Endothelial cell of umbilical vein (primary cell): Measurements from ENCODE around the gene MYCBP. TPM values are rescaled to one million over a fixed set of nuclear protein-coding genes. Genes with fewer than 3 reads are reported as not detected.
A peak's percentile ranks its signal among the peaks of the same experiment; 100 is the strongest.

Source experiments
- BruUV-seq: library from RNA; stranded (reverse); fragments of 400-500 nt; replicated peaks from 2 replicates; lab custom pipeline; 2021; lab: Mats Ljungman, UMichigan
- CTCF ChIA-PET: fragments of 300-600, 350-600 bp; sonication (Branson Sonifier 250); formaldehyde crosslinking; loops from one replicate; lab custom pipeline; 2021; ENCODE audit warnings: antibody characterized with exemption, inconsistent platforms; lab: Charles Lee
- POLR2A ChIA-PET: fragments of 300-600, 350-600 bp; sonication (Branson Sonifier 250); formaldehyde crosslinking; loops from one replicate; lab custom pipeline; 2021; ENCODE audit warnings: antibody characterized with exemption, inconsistent platforms; lab: Charles Lee
- DNase-seq: peaks from one replicate; pipeline ENCODE4 v3.0.0-alpha.2; 2011; ENCODE audit warnings: low read depth, low spot score
- FAIRE-seq: peaks from 2 replicates; lab custom pipeline; 2011; peaks lifted over from hg19 to GRCh38; lab: Jason Lieb, UNC
- H2AFZ ChIP-seq: 2 replicates; pipeline ENCODE4 v1.6.0; 2012; ENCODE audit warnings: low read depth, low read length, control low read depth, inconsistent platforms
- H3K27ac ChIP-seq: 2 replicates; pipeline ENCODE4 v1.5.1; 2011; ENCODE audit warnings: low read depth, mild to moderate bottlenecking, control low read depth, low read length, moderate library complexity; ENCODE audit not compliant: insufficient read depth
- H3K27me3 ChIP-seq, 2 experiments: 2 replicates each; pipeline versions ENCODE4 v1.6.0 to v1.6.1; 2011; ENCODE audit warnings: low read length in 2 of 2, mixed read lengths in 1 of 2; ENCODE audit not compliant: control insufficient read depth in 2 of 2, insufficient read depth in 2 of 2
- H3K36me3 ChIP-seq, 2 experiments: 2 replicates in 1 of 2; 3 replicates in 1 of 2; pipeline ENCODE4 v1.5.1; 2011; ENCODE audit warnings: low read length in 2 of 2, mild to moderate bottlenecking in 1 of 2, moderate library complexity in 1 of 2; ENCODE audit not compliant: control insufficient read depth in 2 of 2, insufficient read depth in 2 of 2; ENCODE audit errors: extremely low read depth in 1 of 2
- H3K4me1 ChIP-seq: 3 replicates; pipeline ENCODE4 v1.5.1; 2011; ENCODE audit warnings: mild to moderate bottlenecking, low read length; ENCODE audit not compliant: control insufficient read depth, insufficient read depth; ENCODE audit errors: extremely low read depth
- H3K4me2 ChIP-seq: 2 replicates; pipeline ENCODE4 v1.6.1; 2011; ENCODE audit warnings: low read length, control low read depth, mixed read lengths; ENCODE audit not compliant: insufficient read depth
- H3K4me3 ChIP-seq, 3 experiments: fragments of 200-600 bp in 1 of 3; sonication (generic), shearing (Covaris generic) in 1 of 3; replicated peaks in 1 of 3; 2 replicates each; pipeline ENCODE4 v1.5.1; 2011 to 2016; ENCODE audit warnings: control low read depth in 3 of 3, low read length in 3 of 3, mild to moderate bottlenecking in 2 of 3, inconsistent platforms in 1 of 3, low read depth in 1 of 3, moderate library complexity in 1 of 3; ENCODE audit not compliant: insufficient read depth in 1 of 3
- H3K79me2 ChIP-seq: 2 replicates; pipeline ENCODE4 v1.6.0; 2012; ENCODE audit warnings: low read length, inconsistent platforms; ENCODE audit not compliant: control insufficient read depth, insufficient read depth
- H3K9ac ChIP-seq: replicated peaks from 2 replicates; pipeline ENCODE3; 2011; ENCODE audit warnings: low read length, control low read depth; ENCODE audit not compliant: insufficient read depth; ENCODE audit errors: extremely low read depth
- H3K9me1 ChIP-seq: replicated peaks from 3 replicates; pipeline ENCODE4 v1.6.0; 2011; ENCODE audit warnings: mild to moderate bottlenecking, low read length; ENCODE audit not compliant: control insufficient read depth, insufficient read depth; ENCODE audit errors: extremely low read depth
- H3K9me3 ChIP-seq: replicated peaks from 2 replicates; pipeline ENCODE4 v1.5.1; 2012; ENCODE audit warnings: low read length, inconsistent platforms; ENCODE audit not compliant: control insufficient read depth, insufficient read depth
- H4K20me1 ChIP-seq: replicated peaks from 2 replicates; pipeline ENCODE3; 2011; ENCODE audit warnings: mild to moderate bottlenecking, low read length; ENCODE audit not compliant: control insufficient read depth, insufficient read depth; ENCODE audit errors: extremely low read depth
- CTCF ChIP-seq, 2 donors: IDR thresholded peaks; 1 replicate in 1 of 2; 2 replicates in 1 of 2; pipeline ENCODE4 v1.5.1; 2011; ENCODE audit warnings: low read length in 2 of 2, mild to moderate bottlenecking in 2 of 2, moderate library complexity in 2 of 2, control low read depth in 1 of 2, inconsistent platforms in 1 of 2, low read depth in 1 of 2; ENCODE audit not compliant: insufficient read depth in 1 of 2; ENCODE audit errors: extremely low read depth in 1 of 2
- EZH2 ChIP-seq: IDR thresholded peaks from 2 replicates; pipeline ENCODE4 v1.6.1; 2012; ENCODE audit warnings: borderline replicate concordance, low read depth, mild to moderate bottlenecking, moderate library complexity, low read length, inconsistent platforms; ENCODE audit not compliant: severe bottlenecking
- FOS ChIP-seq: IDR thresholded peaks from 2 replicates; pipeline ENCODE4 v1.6.1; 2011; ENCODE audit warnings: mild to moderate bottlenecking, low read length, moderate library complexity, borderline replicate concordance; ENCODE audit not compliant: insufficient read depth
- GATA2 ChIP-seq: IDR thresholded peaks from 2 replicates; pipeline ENCODE4 v1.7.0; 2011; ENCODE audit warnings: low read depth, mild to moderate bottlenecking, moderate library complexity, mixed read lengths, low read length; ENCODE audit not compliant: insufficient read length, insufficient read depth
- JUN ChIP-seq: IDR thresholded peaks from 2 replicates; pipeline ENCODE4 v1.6.1; 2011; ENCODE audit warnings: borderline replicate concordance, low read depth; ENCODE audit not compliant: insufficient read length, insufficient read depth
- MAX ChIP-seq: IDR thresholded peaks from 2 replicates; pipeline ENCODE4 v1.6.1; 2011; ENCODE audit not compliant: insufficient read depth, insufficient read length
- MYC ChIP-seq: IDR thresholded peaks from one replicate; pipeline ENCODE4 v1.6.1; 2011; ENCODE audit warnings: mild to moderate bottlenecking, low read depth, low read length
- POLR2A ChIP-seq: IDR thresholded peaks from 2 replicates; pipeline ENCODE4 v1.6.1; 2012; ENCODE audit warnings: low read depth, mild to moderate bottlenecking, control low read depth, low read length
- POLR2AphosphoS5 ChIP-seq: IDR thresholded peaks from 2 replicates; pipeline ENCODE4 v1.6.1; 2012; ENCODE audit warnings: low read depth, mild to moderate bottlenecking, control low read depth, low read length, moderate library complexity; ENCODE audit not compliant: insufficient read depth
- dilution Hi-C: fragments of 300-500 bp; cut with MboI; formaldehyde crosslinking; loops from one replicate; pipeline ENCODE4 v1.15.0; 2019; ENCODE audit warnings: low sequenced_read_pairs; ENCODE audit not compliant: extremely low pct_ligation_motif_present
- intact Hi-C: fragments of 100-400 bp; cut with micrococcal nuclease; formaldehyde crosslinking; loops from one replicate; pipeline ENCODE4 v1.10.0; 2022
- polyA plus RNA-seq, 4 experiments: library from polyadenylated mRNA; depleted of rRNA in 3 of 4; stranded (reverse) in 3 of 4; unstranded in 1 of 4; fragments of >200 nt; gene quantifications; 2 replicates each; pipeline versions ENCODE4 v1.2.1 to v1.2.3, GENCODE V29; 2011 to 2012; ENCODE audit warnings: missing spikeins in 1 of 4
- total RNA-seq: library from RNA; stranded (reverse); gene quantifications from 2 replicates; pipeline ENCODE4 v1.2.3, GENCODE V29; 2021

MYCBP gene
- total and polyA plus RNA-seq, 2 donors (not counting 3 experiments of a cell fraction or from before 2014, with no cell fraction given) = 9.5 to 23.1 TPM

- dilution Hi-C loops (no loop called here), intact Hi-C loops (loop anchor here (1.0 to 10.0 kb wide), 6 partner anchors 13 to 715 kb away; partner anchors contain the start of genes AKIRIN1, MACF1, MYCBP and NDUFS5)
- Histone ChIP-seq H4K20me1 (no peaks in the 10 kb centered on the region), H3K4me3 (peak within 1 kb of the TSS; percentile 74 to 88 (median 87)), H3K9me3 (no peaks in the 10 kb centered on the region), H3K27ac (peak within 1 kb of the TSS; percentile 36), H3K36me3 (peaks cover 7 to 14% of the 10 kb centered on the region in 2 experiments), H3K79me2 (peaks cover 19% of the 10 kb centered on the region), H2AFZ (peak within 1 kb of the TSS; percentile 90), H3K9me1 (no peaks in the 10 kb centered on the region), H3K9ac (peak within 1 kb of the TSS; percentile 73), H3K4me1 (peaks cover 5% of the 10 kb centered on the region), H3K4me2 (peak within 1 kb of the TSS; percentile 79), H3K27me3 (no peaks in the 10 kb centered on the region)
- FAIRE-seq (peak; percentile 76), DNase-seq (peak; percentile 97)
- peak; percentile 92 for TF ChIP-seq POLR2AphosphoS5
- TF ChIP-seq GATA2 = no peak
- TF ChIP-seq JUN = no peak
- TF ChIP-seq MAX = peak; percentile 98
- TF ChIP-seq MYC = peak; percentile 24
- peak; percentile 27 for TF ChIP-seq FOS
- TF ChIP-seq CTCF (IDR thresholded peaks at IDR 0.05; ENCODE audit: extremely low read depth in 1 of 2, insufficient read depth in 1 of 2, low read depth in 1 of 2, low read length in 2 of 2) = no peak
- TF ChIP-seq POLR2A = peak; percentile 57
- no peak for TF ChIP-seq EZH2
- CTCF ChIA-PET = interaction anchor here (1.0 to 1.2 kb wide), 2 partner anchors 14 to 233 kb away, joined by 3 to 4 read pairs; no protein-coding TSS in a partner anchor
- TSS peak; percentile 59 for BruUV-seq
- POLR2A ChIA-PET = no interaction called here
Measured at GRCh38 chr1:38859561-38860453, 13.3 kb downstream of the MYCBP start, which contains the start of gene RRAGC. Gene RRAGC (minus strand): TSS chr1:38859772. CDS start chr1:38859646, 126 bp downstream.
